A549 (cell line): Measurements from ENCODE around the gene ZNF425. TPM values are rescaled to one million over a fixed set of nuclear protein-coding genes. Genes with fewer than 3 reads are reported as not detected.

Experiments
- ATAC-seq, 2 experiments: fragments of 200-7000 bp in 1 of 2; fragments of >200 bp in 1 of 2; cut with Nextera tagmentation in 1 of 2; cut with Tn5 transposase in 1 of 2; 3 replicates each; pipeline versions ENCODE4 v1.8.0 to v1.9.1; 2018 to 2020; ENCODE audit warnings: mild to moderate bottlenecking in 1 of 2, moderate library complexity in 1 of 2
- CTCF ChIA-PET: fragments of 300-600 bp; sonication (Branson Sonifier 250); formaldehyde crosslinking; extraction: SDS; loops from one replicate; lab custom pipeline; 2021; ENCODE audit warnings: antibody characterized with exemption, inconsistent platforms; lab: Yijun Ruan, JAX
- POLR2A ChIA-PET: fragments of 350-600 bp; formaldehyde crosslinking; extraction: SDS; loops from one replicate; lab custom pipeline; 2021; ENCODE audit warnings: antibody characterized with exemption, inconsistent platforms; lab: Yijun Ruan, JAX
- DNase-seq, 2 experiments: peaks; one replicate each; pipeline versions ENCODE4 v3.0.0 to v3.0.0-alpha.2; 2011 to 2016; ENCODE audit warnings: low read depth in 1 of 2, low spot score in 1 of 2
- FAIRE-seq: peaks from 2 replicates; lab custom pipeline; 2011; peaks lifted over from hg19 to GRCh38; lab: Jason Lieb, UNC
- H3K27ac ChIP-seq, 2 experiments: fragments of >200 bp; sonication (Bioruptor Twin); formaldehyde crosslinking; 3 replicates each; pipeline ENCODE4 v1.5.1; 2016 to 2017
- H3K4me1 ChIP-seq: fragments of >200 bp; sonication (Bioruptor Twin); formaldehyde crosslinking; 3 replicates; pipeline ENCODE4 v1.6.1; 2016
- H3K4me2 ChIP-seq: fragments of >200 bp; sonication (Bioruptor Twin); formaldehyde crosslinking; 3 replicates; pipeline ENCODE4 v1.6.1; 2016
- H3K4me3 ChIP-seq: fragments of >200 bp; sonication (Bioruptor Twin); formaldehyde crosslinking; 3 replicates; pipeline ENCODE4 v1.5.1; 2016
- H3K9me3 ChIP-seq: fragments of >200 bp; sonication (Bioruptor Twin); formaldehyde crosslinking; 3 replicates; pipeline ENCODE4 v1.6.1; 2016
- ATOH8 ChIP-seq: fragments of 250-450 bp; sonication (Bioruptor Pico); IDR thresholded peaks from 2 replicates; pipeline ENCODE4 v1.5.0; 2020; ENCODE audit warnings: low read depth, mild to moderate bottlenecking, moderate library complexity
- CBX2 ChIP-seq: fragments of 200-600 bp; sonication (generic); IDR thresholded peaks from 2 replicates; pipeline ENCODE4 v1.6.1; 2016; ENCODE audit warnings: low read depth, mild to moderate bottlenecking, borderline replicate concordance
- CBX8 ChIP-seq: fragments of 200-600 bp; sonication (generic); IDR thresholded peaks from 2 replicates; pipeline ENCODE4 v1.6.1; 2016
- CHD2 ChIP-seq: fragments of 150-350 bp; IDR thresholded peaks from 2 replicates; pipeline ENCODE4 v1.6.1; 2014; ENCODE audit warnings: low read length; ENCODE audit not compliant: partially characterized antibody
- ELK1 ChIP-seq: fragments of 150-350 bp; IDR thresholded peaks from 2 replicates; pipeline ENCODE4 v1.6.1; 2014; ENCODE audit warnings: low read depth, mild to moderate bottlenecking, low read length
- EP300 ChIP-seq, 2 experiments: fragments of >200 bp; sonication (Bioruptor Twin); formaldehyde crosslinking; IDR thresholded peaks; 2 replicates in 1 of 2; 3 replicates in 1 of 2; pipeline ENCODE4 v1.6.1; 2016 to 2017
- ESRRA ChIP-seq: fragments of 150-350 bp; IDR thresholded peaks from 2 replicates; pipeline ENCODE4 v1.6.1; 2014; ENCODE audit warnings: mild to moderate bottlenecking, low read length, borderline replicate concordance
- HOXB13 ChIP-seq: fragments of 250-450 bp; sonication (Bioruptor Pico); IDR thresholded peaks from 2 replicates; pipeline ENCODE4 v1.5.0; 2020; ENCODE audit warnings: low read depth, mild to moderate bottlenecking, moderate library complexity
- HOXB5 ChIP-seq: fragments of 250-450 bp; sonication (Bioruptor Pico); IDR thresholded peaks from 2 replicates; pipeline ENCODE4 v1.5.0; 2020; ENCODE audit warnings: mild to moderate bottlenecking, moderate library complexity
- JUN ChIP-seq, 2 experiments: fragments of >200 bp; sonication (Bioruptor Twin); formaldehyde crosslinking; IDR thresholded peaks; 2 replicates in 1 of 2; 3 replicates in 1 of 2; pipeline ENCODE4 v1.6.1; 2016 to 2017
- JUNB ChIP-seq: fragments of >200 bp; sonication (Bioruptor Twin); formaldehyde crosslinking; IDR thresholded peaks from 2 replicates; pipeline ENCODE4 v1.6.1; 2016
- MAX ChIP-seq: IDR thresholded peaks from 2 replicates; pipeline ENCODE4 v1.6.1; 2012
- PBX3 ChIP-seq: IDR thresholded peaks from 2 replicates; pipeline ENCODE4 v1.6.1; 2012
- POLR2A ChIP-seq: IDR thresholded peaks from 2 replicates; pipeline ENCODE4 v1.6.1; 2012; ENCODE audit warnings: mild to moderate bottlenecking, low read length
- RCOR1 ChIP-seq: fragments of 150-350 bp; IDR thresholded peaks from 2 replicates; pipeline ENCODE4 v1.6.1; 2014; ENCODE audit warnings: antibody characterized with exemption, low read length, low read depth
- REST ChIP-seq: fragments of 200-600 bp; sonication (generic); IDR thresholded peaks from 2 replicates; pipeline ENCODE4 v1.6.1; 2016; ENCODE audit warnings: antibody characterized with exemption, mild to moderate bottlenecking, moderate library complexity
- RFX5 ChIP-seq: fragments of 450-650 bp; IDR thresholded peaks from 2 replicates; pipeline ENCODE4 v1.7.1; 2014; ENCODE audit warnings: antibody characterized with exemption, mild to moderate bottlenecking, moderate library complexity
- RNF2 ChIP-seq: fragments of 200-600 bp; sonication (generic); IDR thresholded peaks from 2 replicates; pipeline ENCODE4 v1.6.1; 2016; ENCODE audit warnings: low read depth, mild to moderate bottlenecking, antibody characterized with exemption, moderate library complexity, borderline replicate concordance
- TFCP2L1 ChIP-seq: fragments of 250-450 bp; sonication (Bioruptor Pico); IDR thresholded peaks from 2 replicates; pipeline ENCODE4 v1.5.0; 2021; ENCODE audit warnings: mild to moderate bottlenecking
- USF2 ChIP-seq: fragments of 450-650 bp; IDR thresholded peaks from 2 replicates; pipeline ENCODE4 v1.6.1; 2014; ENCODE audit warnings: antibody characterized with exemption
- ZC3H11A ChIP-seq: fragments of 450-650 bp; IDR thresholded peaks from 2 replicates; pipeline ENCODE4 v1.6.1; 2014; ENCODE audit warnings: antibody characterized with exemption, mild to moderate bottlenecking
- WGBS: methylation state at CpG from one replicate; pipeline ENCODE4 v1.1.6; 2017; ENCODE audit errors: missing lambda C conversion rate; 5-methylcytosine and 5-hydroxymethylcytosine counted together
- polyA plus RNA-seq, 4 experiments: library from polyadenylated mRNA; depleted of rRNA in 3 of 4; stranded (reverse); fragments of >200 nt; fragmentation: RNase III in 1 of 4; extraction: RNeasy Plus Mini Kit Qiagen cat#74134 plus additional on column Dnase treatment in 1 of 4; gene quantifications; 2 replicates in 3 of 4; 3 replicates in 1 of 4; pipeline ENCODE4 v1.2.3, GENCODE V29; 2011 to 2017

Gene ZNF425
- polyA plus RNA-seq, 2 of the 4 experiments (the other 2 are of a cell fraction): 0.80 to 1.6 TPM

GRCh38 chr7:149084407-149084806 is 41.7 kb downstream of the ZNF425 start:
- H3K4me1 ChIP-seq: peaks cover 2% of the 10 kb centered on the region; the same call in 1 of the 3 replicates
- TF ChIP-seq JUN (IDR thresholded peaks at IDR 0.05): no peak
- no peak for TF ChIP-seq POLR2A
- no peak for TF ChIP-seq EP300 (IDR thresholded peaks at IDR 0.05)
- no peak for TF ChIP-seq RNF2
- TF ChIP-seq CBX8: no peak
- TF ChIP-seq, all 56 proteins: peak for 0
- Histone ChIP-seq H3K27ac (no peak overlapping the region), H3K4me2 (no peak overlapping the region), H3K4me3 (no peak overlapping the region), H3K9me3 (peaks cover 8% of the 10 kb centered on the region; the same call in 2 of the 3 replicates)
- POLR2A ChIA-PET: no interaction called here
- DNase-seq: no peak
- CTCF ChIA-PET: interaction anchor here (0.6 to 3.1 kb wide), 3 partner anchors 12 to 44 kb away, joined by 3 to 27 read pairs (median 6); no protein-coding TSS in a partner anchor
- no peak for ATAC-seq
- WGBS: 90% methylated on average over 2 of the region's 2 CpGs
- no peak for FAIRE-seq

- FAIRE-seq (no peak), ATAC-seq (no peak)
- WGBS: 92% methylated on average over 6 of the region's 6 CpGs
These were observed 44.2 kb downstream of the ZNF425 start for GRCh38 chr7:149081914-149082313.

More at GRCh38 chr7:149081914-149082313, 44.2 kb downstream of the ZNF425 start:
- Histone ChIP-seq H3K4me2 (no peak overlapping the region), H3K4me3 (no peak overlapping the region), H3K4me1 (no peaks in the 10 kb centered on the region), H3K27ac (no peak overlapping the region), H3K9me3 (peaks cover 8% of the 10 kb centered on the region; the same call in 2 of the 3 replicates)
- CTCF ChIA-PET: no interaction called here
- no peak for DNase-seq
- TF ChIP-seq ATOH8 (CRISPR knock-in tag): no peak
- TF ChIP-seq RFX5: no peak
- TF ChIP-seq ESRRA: no peak
- TF ChIP-seq ELK1: no peak
- TF ChIP-seq PBX3: no peak
- TF ChIP-seq CHD2: no peak
- TF ChIP-seq HOXB13: no peak
- TF ChIP-seq ZC3H11A: no peak
- no peak for TF ChIP-seq JUNB
- no peak for TF ChIP-seq RCOR1
- TF ChIP-seq HOXB5 (CRISPR knock-in tag): no peak
- TF ChIP-seq EP300 (IDR thresholded peaks at IDR 0.05): no peak
- TF ChIP-seq TFCP2L1: no peak
- no peak for TF ChIP-seq USF2
- no peak for TF ChIP-seq MAX
- TF ChIP-seq REST: no peak
- no peak for TF ChIP-seq CBX2
- POLR2A ChIA-PET: no interaction called here
